HG02798 (cell line): Measurements from ENCODE around the gene NEDD4.
"Not testable (repeated sequence)": the region's sequence is repeated elsewhere in the genome, so short reads cannot be mapped to it uniquely, and the experiment has no call there.

Source experiments
- ATAC-seq: cut with Tn5 transposase; IDR thresholded peaks from one replicate; pipeline ENCODE4 v1.9.1; 2021; ENCODE audit warnings: mild to moderate bottlenecking; ENCODE audit not compliant: unreplicated experiment, poor library complexity

The NEDD4 gene

DNA sequence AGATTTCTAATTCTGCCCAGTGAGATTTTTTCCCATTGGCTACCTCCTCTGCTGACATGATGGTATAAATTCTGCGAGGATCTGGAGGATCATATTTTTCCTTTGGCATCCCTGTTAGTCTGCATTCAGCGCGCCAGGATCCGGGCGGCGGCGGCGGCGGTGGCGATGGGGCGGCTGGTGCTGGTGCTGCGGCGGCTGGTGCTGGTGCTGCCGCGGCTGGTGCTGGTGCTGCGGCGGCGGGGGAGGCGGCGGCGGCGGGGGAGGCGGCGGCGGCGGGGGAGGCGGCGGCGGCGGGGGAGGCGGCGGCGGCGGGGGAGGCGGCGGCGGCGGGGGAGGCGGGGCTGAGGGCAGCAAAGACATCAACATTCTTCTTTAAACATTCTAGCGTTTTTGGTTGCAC lies 13.6 kb upstream of the NEDD4 start:
- ATAC-seq = not testable (repeated sequence)

- not testable (repeated sequence) for ATAC-seq
Observed at GRCh38 chr15:56006371-56006770, 13.0 kb upstream of the NEDD4 start.

GRCh38 chr15:56004281-56004680 lies 10.9 kb upstream of the NEDD4 start:
- ATAC-seq = not testable (repeated sequence)

DNA sequence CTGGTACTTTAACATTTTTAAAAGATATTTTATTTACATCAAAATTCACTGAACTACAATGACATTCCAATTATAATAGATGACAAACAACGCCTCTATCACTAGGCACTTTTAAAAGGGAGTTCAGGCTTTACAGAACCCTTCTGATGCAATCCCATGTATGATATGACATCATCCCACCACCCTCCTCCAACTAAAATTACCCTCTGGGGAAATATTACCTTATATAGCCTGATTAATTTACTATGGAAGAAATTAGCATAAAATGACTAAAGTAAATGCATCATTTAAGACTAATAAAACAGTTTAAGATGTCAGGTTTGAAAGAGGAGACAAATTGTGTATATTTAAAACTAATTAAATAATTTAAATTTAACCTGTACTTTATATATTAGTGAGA lies 10.4 kb upstream of the NEDD4 start:
- ATAC-seq = not testable (repeated sequence)

DNA sequence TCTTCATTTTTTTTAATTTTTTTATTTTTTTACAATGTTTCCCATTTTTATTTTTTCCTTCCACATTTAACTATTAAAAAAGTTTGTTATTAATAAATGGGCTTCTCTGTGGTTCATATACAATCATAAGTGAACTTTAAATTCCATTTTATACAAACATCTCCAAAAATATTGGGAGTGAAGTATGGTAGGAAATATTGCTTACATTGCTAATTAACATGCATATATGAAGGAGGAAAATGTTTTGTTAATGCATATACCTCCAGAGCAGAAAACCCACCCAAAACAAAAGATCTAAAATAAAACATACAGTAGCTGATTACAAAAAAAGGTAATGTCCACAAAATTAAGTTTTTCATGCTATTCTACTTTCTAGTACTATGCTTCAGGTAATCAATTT lies 9.9 kb upstream of the NEDD4 start:
- ATAC-seq = not testable (repeated sequence)

GRCh38 chr15:56001471-56002078 lies 8.2 kb upstream of the NEDD4 start:
- ATAC-seq = no peak

GRCh38 chr15:55999658-56000057 lies 6.2 kb upstream of the NEDD4 start:
- ATAC-seq = no peak

- ATAC-seq = no peak
Observed at GRCh38 chr15:55998478-55998877, 5.1 kb upstream of the NEDD4 start.

DNA sequence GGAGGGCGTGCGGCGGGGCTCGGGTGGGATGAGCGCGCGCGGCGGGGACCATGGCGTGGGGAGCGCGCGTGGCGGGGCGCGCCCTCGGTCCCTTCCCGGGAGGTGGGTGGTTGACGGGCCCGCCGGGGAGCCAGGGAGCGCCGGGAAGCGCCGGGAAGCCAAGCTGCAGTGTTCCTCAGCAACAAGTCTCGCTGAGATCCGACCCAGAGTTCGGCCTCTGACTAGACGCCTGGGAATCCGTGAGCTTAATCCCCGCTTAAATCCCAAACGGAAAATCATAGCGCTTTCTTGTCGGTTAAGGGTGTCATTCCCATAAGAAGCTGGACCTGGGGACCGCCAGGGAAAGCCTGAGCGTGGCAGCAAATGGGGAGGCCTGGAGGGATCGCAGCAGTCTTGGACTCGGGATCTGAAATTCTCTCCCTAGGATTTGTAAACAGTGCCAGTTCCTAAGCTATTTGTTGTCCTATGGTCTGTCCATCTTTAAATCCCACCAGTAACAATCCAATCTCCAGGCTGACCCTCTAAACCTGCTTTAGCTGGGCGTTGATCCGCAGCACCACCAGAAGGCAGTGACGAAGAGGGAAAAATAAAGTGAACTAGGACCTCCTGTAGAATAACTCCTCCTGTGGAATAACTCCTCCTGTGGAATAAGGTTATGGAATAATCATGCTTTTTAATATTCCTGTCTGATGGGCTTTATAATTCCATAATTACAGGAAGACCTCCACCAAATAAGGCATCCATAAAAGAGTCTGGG lies 570 bp upstream of the NEDD4 start:
- no peak for ATAC-seq

GRCh38 chr15:55992769-55993110 lies 672 bp downstream of the NEDD4 start:
- ATAC-seq = no peak

DNA sequence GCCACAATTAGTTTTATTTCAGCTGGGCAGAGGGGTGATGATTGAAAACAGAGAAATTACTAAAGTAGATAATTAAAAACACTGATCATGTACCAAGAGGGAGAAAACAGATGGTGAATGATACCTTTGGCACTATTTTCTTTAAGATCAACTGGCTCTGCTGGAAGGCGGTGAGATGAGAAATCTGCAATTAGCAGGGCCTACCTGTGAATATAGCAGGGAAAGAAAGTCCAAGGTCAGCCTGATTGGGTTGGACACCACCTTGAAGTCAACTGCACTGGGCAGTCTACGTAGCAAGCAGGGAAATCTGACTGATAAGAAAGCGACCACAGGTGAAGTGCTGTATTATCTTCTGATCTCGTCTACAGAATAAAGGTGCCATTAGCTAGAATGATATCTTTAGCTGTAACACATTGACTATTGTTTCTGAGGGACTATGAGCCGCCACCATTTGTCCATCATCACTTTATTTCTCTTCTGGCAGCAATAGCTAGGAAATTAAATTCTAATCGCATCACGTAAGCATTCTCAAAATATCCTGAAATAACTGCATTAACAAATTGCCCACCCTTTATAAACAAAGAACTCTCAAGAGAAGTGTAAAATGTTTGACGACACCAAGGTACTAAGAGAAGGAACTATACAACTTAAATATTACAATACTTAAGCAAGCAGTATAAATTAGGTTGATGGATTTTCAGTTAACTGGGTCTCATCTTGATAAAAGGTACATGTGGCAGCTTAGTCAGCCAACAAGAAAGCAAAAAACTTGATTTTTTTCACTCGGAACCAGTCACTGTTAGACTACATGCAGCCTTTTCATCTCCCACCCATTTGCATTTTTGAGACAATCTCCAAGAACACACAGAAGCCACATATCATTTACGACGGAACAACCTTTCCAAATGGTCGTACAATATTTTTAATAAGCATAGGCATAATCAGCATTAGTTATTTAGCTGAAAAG lies 1.3 kb downstream of the NEDD4 start:
- ATAC-seq = no peak

DNA sequence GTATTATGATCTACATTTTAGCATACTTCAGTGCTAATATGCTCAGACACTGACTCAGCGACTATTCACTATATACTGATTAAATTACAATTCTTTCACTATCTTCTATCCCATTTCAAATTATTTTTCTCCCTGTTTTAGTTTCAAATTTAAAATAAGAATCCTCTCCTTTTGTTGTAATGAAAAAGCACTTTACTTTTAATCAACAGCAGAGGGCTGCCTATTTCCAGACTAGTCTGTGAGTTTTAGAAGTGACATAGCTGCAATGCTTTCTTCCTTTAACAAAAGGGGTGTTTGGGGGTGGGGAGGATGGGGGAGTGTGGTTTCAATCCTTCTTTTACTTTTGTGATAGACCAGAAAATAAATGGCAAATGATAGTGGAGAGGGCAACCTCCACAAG lies 2.4 kb downstream of the NEDD4 start:
- no peak for ATAC-seq

- ATAC-seq = no peak
Observed at GRCh38 chr15:55990516-55990915, 2.9 kb downstream of the NEDD4 start.

- ATAC-seq = no peak
Observed at GRCh38 chr15:55989383-55989782, 4.0 kb downstream of the NEDD4 start.

DNA sequence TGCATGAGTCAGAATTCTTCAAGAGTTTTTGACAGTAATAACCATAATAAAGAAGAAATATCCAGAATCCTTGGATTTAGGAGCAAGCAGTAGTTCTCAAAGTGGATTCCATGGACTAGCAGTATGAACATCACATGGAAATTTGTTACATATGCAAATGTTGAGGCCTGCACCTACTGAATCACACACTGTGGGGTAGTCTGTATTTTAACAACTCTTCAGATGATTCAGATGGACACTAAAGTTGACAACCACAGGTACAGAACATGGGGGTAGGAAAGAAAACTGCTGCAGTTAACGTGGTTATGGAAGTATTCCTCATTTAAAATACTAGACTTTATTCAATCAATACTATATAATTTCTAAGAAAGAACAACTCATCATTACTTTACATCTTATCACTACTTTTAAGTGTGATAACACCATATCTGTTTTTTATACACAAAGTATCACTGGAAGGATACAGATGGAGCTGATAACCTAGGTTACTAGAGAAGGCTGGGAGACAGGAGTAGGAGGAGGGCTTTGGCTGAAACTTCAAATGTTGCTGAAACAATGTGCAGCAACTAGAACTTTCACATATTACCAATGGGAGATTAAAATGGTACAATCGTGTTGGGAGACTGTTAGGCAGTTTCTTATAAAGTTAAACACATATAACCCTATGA lies 11.7 kb downstream of the NEDD4 start:
- ATAC-seq = no peak

- no peak for ATAC-seq
Observed at GRCh38 chr15:55980511-55980910, 12.9 kb downstream of the NEDD4 start.

GRCh38 chr15:55977231-55977630 lies 16.2 kb downstream of the NEDD4 start:
- no peak for ATAC-seq

DNA sequence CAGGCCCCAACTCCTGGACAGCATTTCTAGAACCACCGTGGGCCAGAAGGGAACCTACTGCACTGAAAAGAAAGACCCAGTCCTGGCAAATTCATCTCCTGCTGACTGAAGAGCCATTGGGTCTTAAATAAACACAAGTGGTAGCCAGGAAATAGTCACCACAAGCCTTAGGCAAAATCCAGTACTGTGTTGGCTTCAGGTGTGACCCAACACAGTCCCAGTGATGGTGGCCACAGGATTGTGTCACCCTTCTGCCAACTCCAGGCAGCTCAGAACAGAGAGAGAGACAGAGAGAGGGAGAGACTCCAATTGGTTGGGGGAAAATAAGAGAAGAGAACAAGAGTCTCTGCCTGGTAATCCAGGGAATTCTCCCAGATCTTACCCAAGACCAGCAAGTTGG lies 23.1 kb downstream of the NEDD4 start:
- ATAC-seq = no peak

- no peak for ATAC-seq
Observed at GRCh38 chr15:55969582-55969981, 23.8 kb downstream of the NEDD4 start.

- no peak for ATAC-seq
Observed at GRCh38 chr15:55968923-55969322, 24.5 kb downstream of the NEDD4 start.

DNA sequence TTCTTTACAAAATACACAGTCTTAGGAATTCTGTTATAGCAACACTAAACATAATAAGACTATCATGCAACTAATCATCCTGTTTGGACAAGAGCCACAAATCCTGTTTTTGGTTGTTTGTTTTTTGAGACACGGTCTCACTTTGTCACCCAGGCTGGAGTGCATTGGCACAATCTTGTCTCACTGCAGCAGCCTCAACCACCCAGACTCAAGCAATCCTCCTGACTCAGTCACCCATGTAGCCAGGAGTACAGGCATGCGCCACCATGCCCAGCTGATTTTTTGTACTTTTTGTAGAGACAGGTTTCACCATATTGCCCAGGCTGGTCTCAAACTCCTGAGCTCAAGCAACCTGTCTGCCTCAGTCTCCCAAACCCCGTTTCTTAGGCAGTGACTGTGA lies 28.3 kb downstream of the NEDD4 start:
- no peak for ATAC-seq
